D721Med (cell line): ENCODE results near the gene PLPP3.

ENCODE experiments used
- DNase-seq: peaks from one replicate; pipeline ENCODE4 v3.0.0; 2011; ENCODE audit warnings: low spot score; ENCODE audit not compliant: insufficient read length
- FAIRE-seq: peaks from 2 replicates; lab custom pipeline; 2011; peaks lifted over from hg19 to GRCh38; lab: Jason Lieb, UNC
- CTCF ChIP-seq: IDR thresholded peaks from 2 replicates; pipeline ENCODE4 v1.5.1; 2012; ENCODE audit warnings: mild to moderate bottlenecking, control low read depth; ENCODE audit not compliant: insufficient read depth; ENCODE audit errors: missing control alignments

Gene PLPP3

DNA sequence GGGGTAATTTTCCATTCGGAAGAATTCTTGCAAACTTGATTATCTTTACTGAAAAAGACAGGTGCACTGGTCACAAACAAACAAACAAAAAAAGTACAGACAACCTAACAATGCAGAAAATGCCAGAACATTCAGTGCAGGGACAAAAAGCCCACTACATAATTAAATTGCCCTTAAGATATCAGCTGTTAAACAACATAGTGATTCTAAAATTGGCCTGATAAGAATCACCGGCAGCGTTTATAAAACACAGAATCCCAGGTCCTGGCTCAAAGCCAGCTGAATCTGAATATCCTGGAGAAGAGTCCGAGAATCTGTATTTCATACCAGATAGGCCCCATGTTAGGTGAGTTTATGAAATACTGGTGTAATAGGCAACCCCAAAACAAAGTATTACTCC is 6.1 kb downstream of the PLPP3 start:
- TF ChIP-seq CTCF, result no peak
- no peak for FAIRE-seq
- DNase-seq, result no peak

- no peak for DNase-seq
- no peak for TF ChIP-seq CTCF
- no peak for FAIRE-seq
Measured at GRCh38 chr1:56572334-56573050, 6.9 kb downstream of the PLPP3 start.

DNA sequence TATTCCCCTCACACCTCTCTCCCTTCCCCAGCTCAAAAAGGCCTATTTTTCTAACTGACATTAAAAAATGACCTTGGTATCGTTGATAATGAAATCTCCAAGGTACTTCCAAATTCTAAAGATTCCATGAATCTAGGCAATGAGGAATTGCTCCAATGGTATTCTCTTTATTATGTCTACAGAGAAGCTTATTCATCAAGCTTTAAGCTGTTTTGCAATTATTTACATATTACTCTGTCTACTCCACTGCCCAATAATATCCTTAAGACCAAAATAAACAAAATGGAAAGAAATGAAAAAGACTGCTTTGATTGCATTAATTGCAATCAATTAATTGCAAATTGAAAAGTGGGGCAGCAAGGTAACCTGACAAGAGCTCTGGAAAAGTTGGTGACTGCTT is 7.9 kb downstream of the PLPP3 start:
- FAIRE-seq (no peak), DNase-seq (no peak)
- TF ChIP-seq CTCF, result no peak

DNA sequence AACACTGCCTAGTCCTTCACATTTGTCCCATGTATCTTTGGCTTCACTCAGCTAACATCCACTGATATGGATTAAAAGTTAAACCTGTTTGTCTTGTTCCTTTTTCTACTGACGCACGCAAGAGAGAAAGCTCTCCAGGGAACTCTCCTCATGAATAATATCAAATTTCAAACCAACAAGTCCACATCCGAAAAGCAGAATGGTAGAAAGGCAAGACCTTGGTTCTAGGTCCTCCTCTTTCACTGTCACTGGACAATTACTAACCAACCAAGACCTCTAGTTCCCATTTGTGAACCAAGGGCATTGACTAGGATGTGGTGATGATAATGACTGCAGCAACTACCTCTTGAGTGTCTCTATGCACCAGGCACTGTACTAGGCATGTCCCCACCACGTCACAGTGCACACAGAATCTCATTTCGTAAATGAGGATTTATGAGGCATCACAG is 8.4 kb downstream of the PLPP3 start:
- FAIRE-seq (no peak), DNase-seq (no peak)
- no peak for TF ChIP-seq CTCF

DNA sequence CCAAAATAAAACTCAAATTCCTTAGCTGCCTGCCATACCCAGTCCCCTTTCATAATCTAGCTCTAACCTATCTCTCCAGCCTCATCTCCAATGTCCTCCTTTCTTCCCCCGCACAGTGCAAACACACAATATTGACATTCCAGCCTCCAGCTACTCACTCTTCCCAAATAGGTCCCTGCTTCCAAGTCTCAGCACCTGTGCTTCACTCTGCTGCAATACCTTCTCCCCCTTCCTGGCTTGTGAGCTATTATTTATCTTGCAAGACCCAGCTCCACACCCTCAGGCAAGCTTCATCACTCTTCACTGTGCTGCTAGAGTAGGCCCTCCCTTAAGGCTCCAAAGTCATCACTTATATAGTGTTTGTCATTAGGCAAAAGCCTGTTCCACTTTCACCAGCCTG is 9.7 kb downstream of the PLPP3 start:
- no peak for TF ChIP-seq CTCF
- DNase-seq (no peak), FAIRE-seq (no peak)

DNA sequence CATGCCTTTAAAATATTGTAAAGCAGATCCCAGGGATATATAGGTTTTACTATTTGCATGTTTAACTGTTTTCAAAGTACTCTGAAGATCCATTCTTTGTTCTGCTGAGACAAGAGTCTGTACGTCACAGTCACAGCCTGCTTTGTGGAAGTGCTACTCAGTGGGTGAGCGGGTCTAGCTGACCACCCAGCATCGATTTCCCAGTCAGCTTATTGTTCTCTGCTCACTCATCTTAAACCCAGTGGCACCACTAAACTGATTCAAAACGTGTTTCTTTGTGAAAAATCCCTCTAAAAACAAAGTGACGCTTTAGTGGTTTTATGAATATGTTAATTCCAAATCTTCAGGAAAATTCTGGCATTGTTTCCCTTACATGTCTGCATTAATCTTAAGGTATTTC is 12.4 kb downstream of the PLPP3 start:
- DNase-seq (no peak), FAIRE-seq (no peak)
- TF ChIP-seq CTCF, result no peak

GRCh38 chr1:56566061-56566744 is 13.2 kb downstream of the PLPP3 start:
- no peak for FAIRE-seq
- no peak for TF ChIP-seq CTCF
- DNase-seq, result no peak
